HT-29 (cell line): ENCODE data around the gene ITSN2. TPM values are rescaled to one million over a fixed set of nuclear protein-coding genes. Genes with fewer than 3 reads are reported as not detected.
"Not testable (repeated sequence)": the region's sequence is repeated elsewhere in the genome, so short reads cannot be mapped to it uniquely, and the experiment has no call there.

Source experiments
- DNase-seq: peaks from one replicate; pipeline ENCODE4 v3.0.0-alpha.2; 2015; ENCODE audit warnings: low spot score
- total RNA-seq: library from RNA; depleted of rRNA; stranded (reverse); fragments of >200 nt; shearing (Covaris generic); gene quantifications from 2 replicates; pipeline ENCODE4 v1.2.3, GENCODE V29; 2014; rRNA removed

The ITSN2 gene
- 20.1 and 28.1 TPM in 2 replicates for total RNA-seq

DNA sequence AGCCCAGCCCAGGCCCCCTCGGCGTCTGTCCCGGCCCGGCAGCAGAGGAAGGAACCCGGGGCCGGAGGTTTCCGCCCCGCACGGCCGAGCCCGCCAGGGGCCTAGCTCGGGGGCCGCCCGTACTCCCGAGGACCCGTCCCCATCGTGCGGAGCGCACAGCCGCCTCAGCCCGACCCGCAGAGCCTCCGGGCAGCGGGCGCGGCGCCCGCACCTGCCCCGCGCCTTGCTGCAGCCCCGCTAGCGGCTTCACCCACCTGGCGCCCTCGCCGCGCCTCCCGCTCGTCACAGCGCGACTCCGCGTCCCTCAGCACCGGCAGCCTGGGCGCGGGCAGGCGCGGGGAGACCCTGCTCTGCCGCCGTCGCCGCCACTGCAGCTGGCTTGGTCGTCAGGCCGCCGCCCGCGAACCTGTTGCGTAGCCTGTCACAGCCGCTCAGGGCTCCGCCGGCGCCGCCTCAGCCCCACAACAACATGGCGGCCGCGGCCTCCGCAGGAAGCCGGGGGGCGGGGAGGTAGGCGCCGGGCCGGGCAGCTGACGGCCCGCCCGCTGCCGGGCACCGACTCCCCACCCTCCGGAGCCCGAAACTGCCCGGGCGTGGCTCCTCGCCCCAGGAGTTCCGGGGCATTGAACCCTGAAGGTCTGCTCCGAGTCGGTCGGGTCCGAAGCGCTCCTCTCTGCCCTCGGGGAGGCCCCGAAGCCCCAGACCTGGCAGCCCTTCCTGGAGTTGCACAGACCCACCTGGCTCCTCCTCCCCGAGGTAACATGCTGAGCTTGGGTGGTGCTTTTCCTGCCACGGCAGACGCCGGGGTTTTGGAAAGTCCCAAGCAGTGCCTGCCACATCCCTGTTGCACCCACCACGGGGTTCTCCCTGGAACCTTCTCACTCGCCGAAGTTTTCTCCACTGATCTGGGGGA lies at the start of gene ITSN2:
TSS of gene ITSN2 (minus strand) at position 487 of the 913 bp plus-strand sequence. CDS start 32,454 bp downstream, outside the sequence.
- peak; percentile 76 for DNase-seq

GRCh38 chr2:24409171-24409570 lies 48.8 kb upstream of the ITSN2 start:
- DNase-seq: no peak

DNA sequence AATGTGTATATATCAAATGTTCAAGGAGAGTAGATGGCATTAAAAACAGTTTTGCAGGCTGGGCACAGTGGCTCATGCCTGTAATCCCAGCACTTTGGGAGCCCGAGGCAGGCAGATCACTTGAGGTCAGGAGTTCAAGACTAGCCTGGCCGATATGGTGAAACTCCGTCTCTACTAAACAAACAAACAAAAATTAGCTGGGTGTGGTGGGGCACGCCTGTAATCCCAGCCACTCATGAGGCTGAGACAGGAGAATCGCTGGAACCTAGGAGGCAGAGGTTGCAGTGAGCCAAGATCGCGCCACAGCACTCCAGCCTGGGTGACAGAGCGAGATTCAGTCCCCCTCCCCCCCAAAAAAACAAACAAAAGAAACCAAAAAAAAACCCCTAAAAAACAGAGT lies 48.4 kb upstream of the ITSN2 start:
- not testable (repeated sequence) for DNase-seq

DNA sequence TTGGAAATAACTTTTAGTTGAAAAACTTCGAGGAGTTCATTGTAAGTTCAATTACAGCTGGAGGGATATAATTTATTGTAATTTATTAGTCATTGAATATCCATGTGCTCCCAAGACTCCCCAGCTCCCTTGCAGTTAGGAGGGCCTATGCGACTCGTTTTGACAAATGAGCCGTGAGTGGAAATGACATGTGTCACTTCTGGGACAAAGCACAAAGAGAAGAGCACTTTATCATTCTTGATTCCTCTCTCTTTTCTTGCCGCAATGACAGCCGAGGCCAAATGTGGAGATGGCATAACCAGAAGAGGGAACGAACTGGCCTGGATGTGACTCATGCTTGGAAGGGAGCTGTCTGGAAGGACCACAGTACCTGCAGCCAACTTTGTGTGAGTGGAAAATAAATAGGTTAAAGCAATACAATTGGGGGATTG lies 44.2 kb upstream of the ITSN2 start:
- no peak for DNase-seq

GRCh38 chr2:24403832-24404212 lies 43.5 kb upstream of the ITSN2 start:
- DNase-seq: no peak

DNA sequence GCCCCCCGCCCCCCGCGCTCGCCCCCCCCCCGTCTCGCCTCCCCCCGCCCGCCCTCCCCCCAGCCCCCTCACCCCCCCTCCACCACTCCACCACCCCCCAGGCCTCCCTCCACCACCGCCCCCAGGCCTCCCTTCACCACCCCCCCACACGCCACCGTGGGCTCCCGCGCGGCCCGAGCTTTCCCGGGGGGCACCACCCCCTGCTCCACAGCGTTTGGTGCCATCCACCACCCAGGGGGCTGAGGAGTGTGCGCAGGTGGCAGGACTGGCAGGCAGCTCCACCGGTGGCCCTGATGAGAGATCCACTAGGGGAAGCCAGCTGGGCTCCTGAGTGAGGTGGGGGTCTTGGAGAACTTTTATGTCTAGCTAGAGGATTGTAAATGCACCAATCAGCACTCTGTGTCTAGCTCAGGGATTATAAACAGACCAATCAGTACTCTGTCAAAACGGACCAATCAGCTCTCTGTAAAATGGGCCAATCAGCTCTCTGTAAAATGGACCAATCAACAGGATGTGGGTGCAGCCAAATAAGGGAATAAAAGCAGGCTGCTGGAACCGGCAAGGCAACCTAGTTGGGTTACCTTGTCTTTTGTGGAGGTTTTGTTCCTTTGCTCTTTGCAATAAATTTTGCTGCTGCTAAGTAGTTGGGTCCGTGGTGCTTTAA lies 43.0 kb upstream of the ITSN2 start:
- no peak for DNase-seq

- DNase-seq: no peak
Observed at GRCh38 chr2:24402242-24403097, 42.1 kb upstream of the ITSN2 start.

DNA sequence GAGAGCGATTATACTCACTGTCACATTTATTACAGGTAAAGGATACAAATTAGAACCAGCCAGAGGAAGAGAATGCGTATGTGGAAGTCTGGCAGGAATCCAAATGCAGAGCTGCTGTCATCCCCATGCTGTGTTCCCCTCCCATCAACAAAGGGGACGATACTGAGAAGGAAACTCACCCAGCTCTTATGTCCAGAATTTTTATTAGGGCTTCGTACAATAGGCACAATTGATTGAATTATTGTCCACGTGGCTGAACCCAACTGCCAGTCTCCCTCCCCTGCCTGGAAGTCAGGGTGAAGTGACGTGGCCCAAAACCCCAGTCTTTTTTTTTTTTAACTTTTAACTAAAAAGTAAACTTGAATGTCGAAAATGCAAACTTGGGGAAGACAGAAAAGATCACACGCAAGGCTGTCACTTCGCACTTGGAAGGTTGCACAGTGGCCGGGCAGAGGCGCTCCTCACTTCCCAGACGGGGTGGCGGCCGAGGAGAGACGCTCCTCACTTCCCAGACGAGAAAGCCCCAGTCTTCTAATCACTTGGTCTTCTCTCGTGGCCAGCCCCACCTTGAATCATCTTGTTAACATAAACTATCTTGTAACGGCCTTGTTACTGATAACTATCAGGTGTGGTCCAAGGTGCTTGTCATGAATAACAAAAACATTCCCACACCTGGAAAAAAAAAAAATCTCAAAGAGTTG lies 40.0 kb upstream of the ITSN2 start:
- no peak for DNase-seq

- DNase-seq: no peak
Observed at GRCh38 chr2:24399434-24400206, 39.3 kb upstream of the ITSN2 start.

GRCh38 chr2:24394998-24395397 lies 34.7 kb upstream of the ITSN2 start:
- no peak for DNase-seq

GRCh38 chr2:24392542-24393059 lies 32.3 kb upstream of the ITSN2 start:
- no peak for DNase-seq

GRCh38 chr2:24385366-24385765 lies 25.0 kb upstream of the ITSN2 start:
- DNase-seq: no peak

- DNase-seq: peak; percentile 74
Observed at GRCh38 chr2:24382363-24383073, 22.2 kb upstream of the ITSN2 start.

DNA sequence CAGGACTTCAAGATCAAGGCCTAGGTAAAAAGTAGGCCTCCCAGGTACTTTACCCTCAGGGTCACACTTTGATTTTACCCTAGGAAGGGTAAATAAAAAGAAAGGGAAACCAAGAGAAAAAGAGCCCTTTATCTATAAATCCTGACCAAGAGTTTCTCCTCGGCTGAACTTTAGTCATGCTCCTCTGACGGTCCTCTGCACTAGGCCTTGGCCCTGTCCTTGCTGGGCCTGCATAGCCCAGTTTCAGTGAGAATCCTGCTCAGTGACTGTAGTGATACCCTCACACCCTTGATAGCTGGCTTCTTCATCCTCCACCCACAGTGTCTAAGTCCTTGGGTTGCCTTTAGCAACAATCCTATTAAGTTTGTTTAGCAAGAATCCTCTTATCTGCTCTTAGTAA lies 20.5 kb upstream of the ITSN2 start:
- DNase-seq: no peak

GRCh38 chr2:24375349-24376087 lies 15.2 kb upstream of the ITSN2 start:
- DNase-seq: no peak

DNA sequence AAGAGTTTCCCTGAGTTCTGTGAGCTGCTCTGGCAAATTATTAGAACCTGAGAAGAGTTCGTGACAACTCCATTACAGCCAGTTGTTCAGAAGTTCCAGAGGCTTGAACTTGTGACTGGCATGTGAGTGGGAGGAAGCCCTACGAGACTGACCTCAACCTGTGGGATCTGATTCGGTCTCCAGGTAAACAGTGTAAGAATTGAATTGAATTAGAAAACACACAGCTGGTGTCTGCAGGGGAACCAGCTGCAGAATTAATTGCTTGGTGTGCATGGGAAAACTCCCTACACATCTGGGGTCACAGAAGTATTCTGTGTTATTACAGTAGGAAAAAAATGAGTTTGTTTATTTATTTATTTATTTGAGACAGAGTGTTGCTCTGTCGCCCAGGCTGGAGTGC lies 14.0 kb upstream of the ITSN2 start:
- no peak for DNase-seq

DNA sequence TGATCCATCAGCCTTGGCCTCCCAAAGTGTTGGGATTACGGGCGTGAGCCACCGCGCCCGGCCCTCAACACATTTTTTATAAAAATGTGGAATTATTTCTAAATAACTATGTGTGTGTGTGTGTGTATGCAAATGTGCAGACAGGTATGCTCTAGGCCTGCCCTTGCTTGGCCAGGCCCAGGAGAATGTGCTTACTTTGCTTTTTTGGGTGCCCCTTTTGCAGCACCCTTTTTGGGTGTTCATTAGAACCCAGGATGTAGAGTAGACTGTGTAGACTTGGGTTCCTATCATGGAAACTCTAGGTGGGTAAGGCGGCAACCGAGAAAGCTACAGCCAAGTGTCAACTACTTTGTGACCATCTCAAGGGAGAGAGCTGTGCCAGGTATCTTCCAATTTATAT lies 11.7 kb upstream of the ITSN2 start:
- no peak for DNase-seq

DNA sequence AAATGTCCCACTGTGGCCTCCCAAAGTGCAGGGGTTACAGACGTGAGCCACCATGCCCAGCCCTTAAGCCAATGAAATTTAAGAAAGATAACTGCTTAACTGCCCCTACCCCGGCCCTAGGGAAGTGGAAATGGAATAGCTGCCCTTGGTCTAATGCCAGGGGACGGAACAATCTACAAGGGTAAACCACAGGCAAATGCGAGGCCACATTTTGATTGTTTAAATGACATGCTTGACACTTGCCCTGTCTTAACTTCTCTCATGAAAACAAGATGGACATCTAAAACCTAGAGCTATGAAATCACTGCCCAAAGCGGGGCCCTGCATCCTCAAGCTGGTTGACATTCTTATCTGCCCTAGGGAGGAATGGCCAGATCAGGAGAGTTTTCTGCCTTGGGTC lies 5.5 kb upstream of the ITSN2 start:
- no peak for DNase-seq

DNA sequence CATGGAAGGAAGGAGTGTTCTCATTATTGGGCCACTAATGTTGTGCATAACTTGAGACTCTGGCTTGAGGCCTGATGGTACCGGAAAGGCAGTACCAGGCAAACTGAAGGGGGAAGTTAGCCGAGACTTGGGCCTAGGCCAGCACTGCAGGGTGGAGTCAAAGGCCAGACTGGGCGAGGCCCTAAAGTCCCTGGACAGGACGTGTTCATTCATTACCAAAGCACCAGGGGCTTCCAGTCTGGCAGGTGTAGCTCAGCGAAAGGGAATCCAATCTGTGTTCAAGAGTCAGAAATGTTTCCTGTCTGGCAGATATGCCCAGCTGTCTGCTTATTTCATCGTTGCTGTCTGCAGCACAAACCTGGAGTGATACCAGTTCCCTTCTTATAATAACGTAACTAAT lies 4.7 kb upstream of the ITSN2 start:
- peak; percentile 58 for DNase-seq
